Activated CD8-positive, alpha-beta memory T cell treated with anti-CD3 and anti-CD28 coated beads for 4 hours (primary cell): ENCODE data around the gene URGCP.
"Not testable (repeated sequence)": the region's sequence is repeated elsewhere in the genome, so short reads cannot be mapped to it uniquely, and the experiment has no call there.

ENCODE experiments used
- DNase-seq, 2 donors: peaks; one replicate each; pipeline ENCODE4 v3.0.0-alpha.2; 2020; ENCODE audit warnings: low read depth in 2 of 2

URGCP gene

DNA sequence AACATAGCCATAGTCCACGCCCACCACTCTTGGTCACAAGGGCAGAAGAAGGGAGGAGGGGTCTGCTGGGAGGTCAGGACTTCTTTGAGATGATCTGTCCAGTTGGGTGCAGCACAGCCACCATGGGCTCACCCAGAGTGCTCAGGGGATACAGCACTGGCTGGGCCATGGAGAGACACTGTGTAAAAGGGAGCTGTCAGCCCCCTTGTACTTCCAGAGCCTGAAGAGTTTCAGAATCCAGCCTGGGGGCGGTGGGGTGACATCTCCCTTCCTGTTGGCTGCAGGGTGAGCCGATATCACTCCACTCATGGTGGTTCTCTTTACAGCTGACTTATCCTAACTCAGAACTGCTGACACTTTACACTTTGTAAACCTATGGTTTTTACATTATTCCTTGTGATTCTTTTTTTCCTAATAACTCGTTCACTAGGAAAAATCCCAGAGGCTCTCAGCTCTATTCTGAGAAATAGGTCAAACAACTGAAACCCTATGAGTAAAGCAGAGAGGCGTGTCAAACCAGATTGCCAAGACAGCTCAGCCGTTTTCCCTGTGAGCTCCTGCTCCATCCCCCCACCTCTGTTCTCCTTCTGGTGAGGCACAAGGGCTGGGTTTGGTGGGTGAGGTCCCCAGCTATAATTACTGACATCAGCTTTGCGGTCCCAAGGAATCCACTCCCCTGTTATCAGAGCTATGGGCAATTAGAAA lies 33.8 kb downstream of the URGCP start:
- no peak for DNase-seq

DNA sequence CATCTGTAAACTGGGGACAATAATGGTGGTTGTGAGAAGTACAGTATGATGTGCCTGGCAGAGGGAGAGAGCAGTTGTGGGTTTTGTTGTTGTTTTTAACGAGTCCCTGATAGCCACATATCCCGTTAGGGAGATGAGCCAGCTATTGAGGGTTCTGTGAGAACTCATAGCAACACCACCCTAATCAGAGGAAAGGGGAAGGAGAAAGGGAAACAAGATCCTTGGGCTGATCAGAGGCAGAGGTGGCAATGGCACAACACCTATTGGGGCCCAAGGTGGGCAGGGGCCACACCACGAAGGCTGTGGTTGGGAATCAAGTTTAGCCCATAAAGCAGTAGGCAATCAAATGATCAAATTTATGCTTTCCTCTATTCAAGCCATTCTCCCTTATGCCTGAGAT lies 35.3 kb downstream of the URGCP start:
- DNase-seq = no peak

DNA sequence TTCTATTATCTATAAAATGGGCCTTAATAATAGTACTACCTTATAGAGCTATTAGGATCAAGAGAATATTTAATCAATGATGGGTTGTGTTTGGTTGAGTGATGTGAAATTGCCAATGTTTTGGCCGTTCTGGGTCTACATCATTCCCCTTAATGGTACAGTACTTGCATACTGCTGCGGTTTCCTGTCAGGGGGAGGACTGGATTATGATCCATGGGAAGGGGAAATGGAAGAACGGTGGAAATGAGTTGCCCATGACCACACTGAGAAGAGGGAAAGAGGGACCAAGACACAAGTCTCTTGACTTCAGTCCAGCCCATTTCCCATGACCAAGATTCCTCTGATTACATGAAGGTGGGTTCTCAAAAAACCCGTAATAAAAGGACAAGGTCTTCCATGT lies 36.1 kb downstream of the URGCP start:
- DNase-seq = no peak

DNA sequence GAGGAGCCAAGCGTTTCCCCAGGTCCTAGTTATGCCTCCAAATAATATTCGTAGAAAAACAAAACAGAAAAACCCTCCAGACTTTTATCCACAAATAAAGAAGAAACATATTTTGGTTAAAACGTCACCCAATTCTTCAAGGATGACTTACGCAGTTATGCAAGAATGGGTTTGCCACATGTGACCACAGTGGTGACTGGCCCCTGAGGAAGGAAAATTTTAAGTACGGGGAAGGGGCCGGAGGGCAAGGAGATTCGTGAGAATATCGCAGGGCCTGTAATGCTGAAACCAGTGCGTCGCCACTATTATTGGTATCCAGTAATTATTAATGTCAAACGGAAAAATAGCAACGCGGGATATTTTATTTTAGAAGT lies 36.5 kb downstream of the URGCP start:
- DNase-seq = no peak

DNA sequence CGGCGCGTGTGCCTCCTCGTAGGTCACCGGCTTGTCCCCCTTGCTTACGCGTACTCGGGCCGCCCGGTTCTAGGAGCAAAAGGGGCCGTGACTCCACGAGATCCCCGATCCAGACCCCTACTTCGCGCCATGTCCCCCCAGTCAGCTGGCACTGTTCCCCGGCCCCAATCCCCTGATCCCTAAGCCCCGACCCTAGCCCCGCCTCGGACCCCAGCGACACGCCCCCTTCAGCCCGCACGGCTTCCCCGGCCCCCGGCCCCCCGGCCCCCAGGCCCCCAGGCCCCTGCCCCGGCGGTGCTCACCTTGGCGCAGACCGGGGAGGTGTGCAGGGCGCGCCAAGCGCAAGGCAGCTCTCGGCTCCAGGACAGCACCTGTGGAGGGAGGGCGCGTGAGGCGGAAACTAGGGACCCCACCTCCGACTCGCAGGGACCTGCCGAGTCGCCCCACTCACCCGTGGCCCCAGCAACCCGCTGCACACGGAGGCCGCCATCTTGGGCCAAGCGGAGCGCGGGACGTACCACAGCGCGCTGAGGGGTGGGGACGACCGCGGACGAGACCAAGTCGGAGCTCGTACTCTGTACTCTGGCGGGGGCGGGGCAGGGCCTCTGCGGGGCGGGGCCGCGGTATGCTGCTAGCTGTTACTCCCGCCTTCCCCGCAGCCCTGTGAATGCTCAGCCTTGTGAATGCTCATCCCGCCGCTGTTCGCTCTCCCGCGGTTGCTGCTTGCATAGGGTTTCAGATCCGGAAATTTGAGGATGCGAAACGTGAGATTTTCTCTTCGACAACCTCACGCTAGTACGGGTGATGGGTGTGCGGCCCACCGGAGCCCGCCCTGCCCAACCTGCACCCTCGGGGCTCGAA lies 37.2 kb downstream of the URGCP start, which contains the start of gene MRPS24:
Gene MRPS24 (minus strand): TSS at position 512 of the 861 bp plus-strand sequence. CDS start 22 bp downstream, at position 490.
- peak; percentile 89 to 92 for DNase-seq

DNA sequence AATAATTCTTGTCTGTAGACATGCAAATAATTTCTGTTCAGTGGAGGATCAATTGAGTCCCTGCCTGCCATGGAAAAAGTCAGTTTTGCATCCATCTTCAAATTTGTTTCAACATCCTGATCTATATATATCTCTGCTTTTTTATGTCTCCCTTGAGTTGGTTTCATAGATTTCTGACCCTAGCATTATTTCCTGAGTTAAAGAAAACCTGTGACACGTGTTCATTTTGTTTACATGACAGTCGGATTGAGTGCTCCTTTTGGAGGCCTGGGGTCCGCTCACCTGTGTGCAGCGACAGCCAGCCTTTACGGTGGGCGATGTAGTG lies 37.8 kb downstream of the URGCP start:
- no peak for DNase-seq

DNA sequence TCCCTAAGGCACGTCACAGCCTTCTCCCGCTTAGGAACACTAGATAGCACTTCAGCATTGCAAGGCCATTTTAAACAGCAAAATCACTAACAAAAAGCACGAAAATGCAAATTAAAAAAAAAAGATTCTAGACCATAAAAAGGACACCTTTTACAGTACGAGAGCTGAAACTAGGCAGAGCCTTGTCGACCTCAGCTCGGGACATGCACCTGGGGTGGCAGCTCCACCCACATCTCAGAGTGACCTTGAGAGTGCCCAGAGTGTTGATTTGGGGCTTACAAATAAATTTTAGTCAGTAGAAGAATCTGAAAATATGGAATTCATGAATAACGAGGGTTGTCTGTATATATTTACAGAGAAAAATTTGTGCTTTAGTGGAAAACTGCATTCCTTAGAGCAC lies 38.2 kb downstream of the URGCP start:
- DNase-seq = no peak

DNA sequence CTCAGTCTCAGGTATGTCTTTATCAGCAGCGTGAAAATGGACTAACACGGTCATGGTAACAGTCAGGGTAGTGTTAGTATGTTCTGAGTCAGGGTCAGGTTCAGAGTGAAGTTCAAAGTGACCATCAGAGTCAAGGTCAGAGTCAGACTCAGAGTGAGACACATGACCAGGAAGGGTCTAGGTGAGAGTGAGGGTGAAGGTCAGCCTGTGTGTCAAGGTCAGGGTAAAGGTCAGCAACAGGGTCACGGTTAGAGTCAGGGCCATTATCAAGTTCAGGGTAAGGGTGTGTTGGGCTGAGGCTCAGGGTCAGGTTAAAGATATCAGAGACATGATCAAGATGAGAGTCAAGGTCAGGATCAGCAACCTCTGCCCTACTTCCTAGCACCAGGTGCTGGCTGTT lies 41.1 kb downstream of the URGCP start:
- DNase-seq = no peak

DNA sequence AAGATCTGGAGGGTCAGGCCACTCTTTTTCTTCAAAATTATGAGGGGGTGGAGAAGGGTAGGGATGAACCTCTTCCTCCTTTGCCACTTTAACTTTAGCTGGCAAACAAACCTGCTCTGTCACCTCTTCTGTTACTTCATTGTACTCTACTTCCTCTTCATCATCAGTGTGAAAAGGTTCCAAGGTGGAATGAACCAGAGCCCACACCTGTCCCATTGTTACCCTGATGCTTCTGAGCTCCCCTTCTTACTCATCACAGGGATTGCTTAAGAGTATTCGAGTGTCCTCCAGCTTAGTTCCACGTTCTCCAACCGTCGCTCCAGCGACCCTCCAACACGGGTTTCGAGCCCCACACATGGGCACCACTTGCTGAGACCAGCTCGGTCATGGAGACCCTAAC lies 42.3 kb downstream of the URGCP start:
- DNase-seq = no peak

DNA sequence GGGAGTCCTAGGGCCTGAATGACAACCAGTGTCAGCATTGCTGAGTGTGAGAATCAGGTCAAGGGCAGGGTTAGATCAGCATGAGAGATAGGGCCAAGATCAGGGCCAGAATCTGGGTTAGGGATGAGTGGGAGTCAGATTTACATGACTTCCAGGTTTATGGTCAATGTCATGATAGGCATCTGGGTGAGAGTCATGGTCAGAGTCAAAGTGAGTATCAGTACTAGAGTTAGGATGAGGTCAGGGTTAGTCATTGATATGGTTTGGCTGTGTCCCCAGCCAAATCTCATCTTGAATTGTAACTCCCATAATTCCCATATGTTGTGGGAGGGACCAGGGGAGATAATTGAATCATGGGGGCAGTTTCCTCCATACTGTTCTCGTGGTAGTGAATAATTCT lies 49.4 kb downstream of the URGCP start:
- DNase-seq = no peak

DNA sequence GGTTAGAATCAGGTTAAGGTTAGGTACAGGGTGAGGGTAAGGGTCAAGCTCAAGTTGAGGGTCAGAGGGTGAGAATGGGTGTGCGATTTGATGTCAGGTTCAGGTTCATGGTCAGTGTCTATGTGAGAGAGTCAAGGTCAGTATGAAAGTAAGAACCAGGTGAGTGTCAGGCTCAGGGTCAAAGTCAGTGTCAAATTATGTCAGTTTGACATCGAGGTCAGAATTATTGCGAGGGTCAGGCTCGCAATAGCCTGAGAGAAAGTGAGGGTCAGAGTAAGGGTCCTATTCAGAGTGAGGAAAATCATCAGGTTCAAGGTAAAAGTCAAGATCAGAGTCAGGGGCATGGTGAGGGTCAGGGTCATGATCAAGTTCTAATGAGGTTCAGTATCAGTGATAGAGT lies 50.1 kb downstream of the URGCP start:
- DNase-seq = no peak

DNA sequence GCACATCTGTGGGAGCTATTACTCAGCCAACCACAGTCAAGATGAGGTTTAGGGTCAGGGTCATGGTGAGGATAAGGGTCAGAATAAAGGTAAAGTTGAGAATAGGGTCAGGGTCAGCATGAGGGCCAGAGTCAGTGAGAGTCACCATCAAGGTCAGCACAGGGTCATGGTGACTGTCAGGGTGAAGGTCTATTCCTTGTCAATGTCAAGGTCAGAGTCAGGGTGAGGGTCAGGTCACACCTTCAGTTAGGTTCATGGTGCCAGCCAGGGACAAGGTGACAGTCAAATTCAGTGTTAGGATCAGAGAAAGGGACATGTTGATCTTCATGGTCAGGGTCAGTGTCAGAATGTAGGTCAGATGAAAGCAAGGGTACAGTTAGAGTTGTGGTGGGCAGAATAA lies 51.2 kb downstream of the URGCP start:
- no peak for DNase-seq

DNA sequence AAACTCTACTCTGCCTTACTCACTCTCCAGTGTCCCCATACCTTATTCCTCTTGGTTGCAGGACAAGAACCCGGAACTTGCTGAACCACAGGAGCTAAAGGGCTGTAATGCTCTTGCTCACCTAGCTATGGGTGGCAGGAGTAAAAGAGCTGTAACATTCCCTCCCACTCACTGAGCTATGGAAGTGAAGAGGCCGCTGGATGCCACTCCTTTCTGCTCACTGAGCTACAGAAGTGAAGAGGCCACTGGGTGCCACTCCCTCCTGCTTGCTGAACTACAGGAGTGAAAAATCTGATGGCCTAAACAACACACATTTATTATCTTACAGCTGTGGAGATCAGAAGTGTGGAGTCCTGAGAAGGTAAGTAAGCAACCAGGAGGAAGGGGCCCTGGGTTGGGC lies 54.6 kb downstream of the URGCP start:
- DNase-seq = no peak

DNA sequence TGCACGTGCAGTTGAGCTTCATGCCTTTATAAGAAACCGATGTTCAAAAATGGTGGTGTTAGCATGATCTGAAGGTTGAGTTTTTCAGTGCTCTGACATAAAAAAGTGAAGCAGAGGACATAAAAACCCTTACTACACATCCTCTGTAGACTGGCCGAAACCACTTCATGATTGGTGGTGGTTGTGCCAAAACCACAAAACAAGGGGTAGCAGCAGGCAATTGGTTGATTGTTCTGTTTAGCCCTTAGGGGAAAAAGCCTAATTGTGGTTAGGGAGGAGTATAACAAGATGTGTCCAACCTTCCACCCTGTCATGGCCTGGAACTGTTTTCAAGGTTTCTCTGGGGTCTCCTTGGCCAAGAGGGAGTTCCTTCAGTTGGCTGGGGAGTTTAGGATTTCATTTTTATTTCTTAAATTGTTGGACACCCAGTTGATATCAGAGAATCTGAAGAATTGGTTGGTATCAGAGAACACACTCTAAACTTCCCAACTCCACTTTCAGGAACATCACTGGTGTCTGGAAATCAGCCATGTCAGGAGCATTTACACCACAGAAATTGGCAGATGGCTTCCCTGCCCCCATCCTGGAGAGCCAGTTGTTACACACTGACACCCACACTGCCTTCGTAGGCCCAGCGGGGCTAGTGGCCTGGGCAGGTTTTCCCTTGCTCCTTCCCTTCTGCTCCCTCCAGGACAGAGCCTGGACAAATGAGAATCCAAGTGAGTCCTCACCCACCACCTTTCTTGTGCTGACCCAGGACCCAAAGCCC lies 55.9 kb downstream of the URGCP start:
- DNase-seq = no peak

DNA sequence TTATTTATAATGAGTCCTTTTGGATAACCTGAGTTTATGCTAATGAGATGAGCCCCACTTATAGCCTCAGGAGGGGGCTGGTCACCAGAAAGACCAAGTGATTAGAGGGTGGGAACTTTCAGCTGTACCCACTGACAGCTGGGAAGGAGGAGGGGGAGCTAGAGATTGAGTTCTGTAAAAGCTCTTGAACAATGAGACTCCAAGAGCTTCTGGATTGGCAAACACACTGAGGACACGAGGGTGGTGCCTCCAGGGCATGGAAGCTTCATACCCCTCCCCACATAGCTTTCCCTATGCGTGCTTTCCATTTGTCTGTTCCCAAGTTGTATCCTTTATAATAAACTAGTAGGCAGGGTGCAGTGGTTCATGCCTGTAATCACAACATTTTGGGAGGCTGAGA lies 57.3 kb downstream of the URGCP start:
- no peak for DNase-seq

DNA sequence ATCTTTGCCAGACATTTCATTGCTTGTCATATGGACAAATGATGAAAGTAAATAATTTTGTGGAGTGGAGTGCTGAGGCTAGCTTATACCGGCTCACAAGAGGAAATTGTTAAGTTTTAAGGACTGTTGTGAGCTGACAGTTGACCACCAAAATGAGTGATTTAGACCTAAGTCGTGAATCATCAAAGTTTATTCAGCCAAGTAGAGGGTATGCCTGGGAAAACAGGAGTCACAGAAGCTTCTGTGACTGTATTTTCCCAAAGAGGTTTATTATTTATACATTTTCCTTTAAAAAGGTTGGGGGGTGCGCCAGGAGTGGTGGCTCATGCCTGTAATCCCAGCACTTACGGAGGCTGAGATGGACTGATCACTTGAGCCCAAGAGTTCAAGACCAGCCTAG lies 58.9 kb downstream of the URGCP start:
- no peak for DNase-seq

DNA sequence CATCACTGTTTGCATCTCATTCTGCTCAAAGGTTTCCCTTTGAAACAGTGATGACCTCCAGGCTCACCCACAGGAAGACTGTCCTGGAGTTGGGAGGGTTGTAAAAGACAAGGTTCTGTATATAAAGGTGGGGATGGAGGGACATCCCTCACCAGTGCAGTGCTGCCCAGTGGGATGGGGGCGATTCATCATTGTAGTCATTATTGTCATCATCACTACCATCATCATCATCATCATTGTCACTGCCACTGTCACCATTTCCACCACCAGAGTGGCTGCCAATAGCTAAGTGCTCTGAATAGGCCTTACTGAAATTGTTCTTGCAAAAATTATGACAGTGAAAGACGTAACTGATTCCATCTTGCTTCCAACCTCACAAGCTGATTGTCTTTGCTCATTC lies 61.7 kb downstream of the URGCP start:
- DNase-seq = no peak

DNA sequence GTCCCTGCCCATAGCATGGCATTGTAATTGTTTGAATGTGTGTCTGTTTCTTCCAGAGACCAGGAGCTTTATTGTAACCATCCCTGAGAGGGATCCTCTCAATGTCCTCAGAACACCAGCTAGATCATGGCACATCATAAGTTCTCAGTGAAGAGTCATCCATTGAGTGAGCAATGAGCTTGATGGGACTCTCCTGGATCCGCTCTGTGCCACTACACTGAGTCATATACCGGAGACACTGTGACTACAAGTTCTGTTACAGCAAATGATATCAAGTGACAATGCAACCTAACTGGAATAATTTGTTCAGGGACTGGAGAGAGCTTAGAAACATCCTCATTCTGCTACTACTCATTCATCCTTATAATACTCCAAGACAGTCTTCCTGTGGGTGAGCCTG lies 62.1 kb downstream of the URGCP start:
- DNase-seq = no peak

DNA sequence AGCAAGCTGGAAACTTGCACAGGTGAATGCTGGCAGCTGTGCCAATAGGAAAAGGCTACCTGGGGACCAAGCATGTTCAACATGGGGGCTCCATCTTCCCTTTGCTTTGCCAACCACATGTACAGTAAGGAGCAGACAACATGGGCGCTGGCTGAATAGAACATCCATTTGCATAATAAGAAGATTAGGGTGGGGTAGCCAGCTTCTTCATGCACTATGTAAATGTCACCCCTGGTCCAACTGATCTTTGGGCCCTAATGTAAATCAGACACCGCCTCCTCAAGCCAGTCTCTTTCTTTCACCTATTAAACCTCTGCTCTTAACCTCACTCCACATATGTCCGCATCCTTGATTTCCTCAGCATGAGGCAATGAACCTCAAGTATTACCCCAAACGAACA lies 63.1 kb downstream of the URGCP start:
- no peak for DNase-seq

DNA sequence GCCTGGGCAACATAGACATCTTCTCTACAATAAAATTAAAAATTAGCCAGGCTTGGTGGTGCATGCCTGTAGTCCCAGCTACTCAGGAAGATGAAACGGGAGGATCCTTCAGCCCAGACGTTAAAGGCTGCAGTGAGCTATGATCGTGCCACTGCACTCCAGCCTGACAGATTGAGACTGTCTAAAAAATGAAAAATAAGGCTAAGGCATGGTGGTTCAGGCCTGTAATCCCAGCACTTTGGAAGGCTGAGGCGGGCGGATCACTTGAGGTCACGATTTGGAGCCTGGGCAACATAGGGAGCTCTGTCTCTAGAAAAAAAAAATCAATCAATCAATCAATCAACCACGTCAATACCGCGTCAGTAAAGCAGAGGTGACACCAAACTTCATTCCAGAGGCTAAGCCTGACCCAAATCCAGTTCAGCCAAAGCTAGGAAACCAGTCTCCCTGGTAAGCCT lies 68.2 kb downstream of the URGCP start:
- no peak for DNase-seq

DNA sequence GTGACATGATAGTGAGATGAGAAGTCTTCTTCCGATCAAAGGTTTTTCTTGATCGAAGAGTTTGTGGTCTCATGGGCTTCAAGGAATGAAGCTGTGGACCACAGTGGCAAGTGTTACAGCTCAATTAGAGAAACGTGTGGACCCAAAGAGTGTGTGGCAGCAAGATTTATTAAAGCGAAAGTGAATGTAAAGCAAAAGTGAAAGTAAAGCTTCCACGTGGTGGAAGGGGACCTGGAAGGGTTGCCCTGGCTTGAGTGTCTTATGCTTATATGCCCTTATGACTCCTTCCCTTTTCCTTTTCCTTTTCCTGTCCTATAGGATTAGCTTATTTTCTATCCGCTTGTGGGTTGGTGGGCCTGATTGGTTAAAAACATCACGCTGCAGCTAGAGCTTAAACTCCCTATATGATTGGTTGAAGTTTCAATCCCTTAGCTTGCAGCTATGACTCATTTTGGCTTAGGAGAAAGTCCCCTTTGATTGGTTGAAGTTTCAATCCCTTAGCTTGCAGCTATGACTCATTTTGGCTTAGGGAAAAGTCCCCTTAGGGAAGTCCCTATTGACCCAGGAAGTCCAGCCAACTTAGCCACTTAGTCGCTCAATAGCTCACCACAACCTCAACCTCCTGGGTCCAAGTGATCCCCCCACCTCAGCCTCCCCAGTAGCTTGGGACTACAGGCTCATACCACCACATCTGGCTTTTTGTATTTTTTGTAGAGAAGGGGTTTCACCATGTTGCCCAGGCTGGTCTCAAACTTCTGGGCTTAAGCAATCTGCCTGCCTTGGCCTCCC lies 71.7 kb downstream of the URGCP start:
- DNase-seq = peak in 1 of 2 donors; percentile 13

DNA sequence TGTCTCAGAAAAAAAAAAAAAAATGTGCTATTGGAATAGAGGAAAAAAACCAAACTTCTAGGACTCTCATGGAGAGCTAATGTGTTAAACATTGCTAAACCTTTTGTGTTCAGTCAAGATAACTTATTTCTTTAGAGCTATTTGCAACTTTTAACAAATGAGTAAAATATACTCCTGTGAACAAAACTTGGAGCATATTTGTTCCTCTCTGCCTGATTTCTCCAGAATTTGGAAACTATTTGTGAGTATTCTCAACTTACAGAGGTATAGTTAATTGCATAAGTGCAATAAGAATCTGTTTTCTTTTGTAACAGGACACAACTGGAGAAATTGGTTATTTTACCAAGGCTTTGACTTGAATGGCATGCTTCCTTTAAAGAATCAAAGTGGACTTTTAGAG lies 75.5 kb downstream of the URGCP start:
- not testable (repeated sequence) for DNase-seq
